MM.1S (cell line): ENCODE results near the gene CLMN.

Source experiments
- DNase-seq: peaks from one replicate; pipeline ENCODE4 v3.0.0-alpha.2; 2015
- H2AFZ ChIP-seq: fragments of 300-600 bp; sonication (generic); 2 replicates; pipeline ENCODE4 v1.6.0; 2016; ENCODE audit warnings: antibody characterized with exemption, low read length
- H3F3A ChIP-seq: fragments of 300-600 bp; sonication (generic); 2 replicates; pipeline ENCODE4 v1.6.1; 2016; ENCODE audit warnings: mild to moderate bottlenecking, antibody characterized with exemption, low read length, moderate library complexity, mixed read lengths; ENCODE audit not compliant: insufficient read depth
- H3K27ac ChIP-seq: fragments of 300-600 bp; sonication (generic); 2 replicates; pipeline ENCODE4 v1.5.1; 2016; ENCODE audit warnings: mild to moderate bottlenecking, low read length
- H3K27me3 ChIP-seq: fragments of 300-600 bp; sonication (generic); replicated peaks from 2 replicates; pipeline ENCODE4 v1.6.0; 2016; ENCODE audit warnings: low read length; ENCODE audit not compliant: insufficient read depth
- H3K36me3 ChIP-seq: fragments of 300-600 bp; sonication (generic); replicated peaks from 2 replicates; pipeline ENCODE4 v1.6.1; 2016; ENCODE audit warnings: mild to moderate bottlenecking, low read length, mixed read lengths; ENCODE audit not compliant: insufficient read depth
- H3K4me1 ChIP-seq: fragments of 300-600 bp; sonication (generic); 2 replicates; pipeline ENCODE4 v1.6.1; 2016; ENCODE audit warnings: low read length, mixed read lengths
- H3K4me2 ChIP-seq: fragments of 300-600 bp; sonication (generic); 2 replicates; pipeline ENCODE4 v1.6.0; 2016; ENCODE audit warnings: low read depth, low read length
- H3K4me3 ChIP-seq: fragments of 300-600 bp; sonication (generic); 2 replicates; pipeline ENCODE4 v1.5.1; 2016; ENCODE audit warnings: low read length, mixed read lengths
- H3K79me2 ChIP-seq: fragments of 300-600 bp; sonication (generic); 2 replicates; pipeline ENCODE4 v1.6.1; 2016; ENCODE audit warnings: mixed run types, low read length, mixed read lengths
- H3K9ac ChIP-seq: fragments of 300-600 bp; sonication (generic); 2 replicates; pipeline ENCODE4 v1.6.1; 2016; ENCODE audit warnings: low read length, mixed read lengths
- H3K9me2 ChIP-seq: fragments of 300-600 bp; sonication (generic); replicated peaks from 2 replicates; pipeline ENCODE4 v1.6.1; 2016; ENCODE audit warnings: mild to moderate bottlenecking, low read length, mixed read lengths; ENCODE audit not compliant: insufficient read depth
- H3K9me3 ChIP-seq: fragments of 300-600 bp; sonication (generic); replicated peaks from 2 replicates; pipeline ENCODE4 v1.6.1; 2016; ENCODE audit warnings: mild to moderate bottlenecking, low read length, mixed read lengths; ENCODE audit not compliant: insufficient read depth
- H4K20me1 ChIP-seq: fragments of 300-600 bp; sonication (generic); 2 replicates; pipeline ENCODE4 v1.6.1; 2016; ENCODE audit warnings: mild to moderate bottlenecking, low read length, moderate library complexity, mixed read lengths; ENCODE audit not compliant: insufficient read depth
- CTCF ChIP-seq: fragments of 300-600 bp; sonication (generic); IDR thresholded peaks from 2 replicates; pipeline ENCODE4 v1.5.1; 2016; ENCODE audit warnings: antibody characterized with exemption, low read length, mixed read lengths
- EZH2 ChIP-seq: fragments of 300-600 bp; sonication (generic); optimal IDR thresholded peaks from 2 replicates; pipeline ENCODE3; 2017; ENCODE audit warnings: low read depth, mild to moderate bottlenecking, antibody characterized with exemption, low read length, mixed read lengths
- EZH2phosphoT487 ChIP-seq: fragments of 300-600 bp; sonication (generic); IDR thresholded peaks from 2 replicates; pipeline ENCODE4 v1.6.1; 2018; ENCODE audit warnings: antibody characterized with exemption, low read length

CLMN gene

GRCh38 chr14:95267306-95267705 is 52.4 kb downstream of the CLMN start:
- H3K79me2 ChIP-seq = 0 out of 2 replicates have a peak, but pooled peaks cover 4% of the 10 kb centered on the region
- no peaks in the 10 kb centered on the region for H3K9me3 ChIP-seq
- peaks cover 4% of the 10 kb centered on the region; the same call in 1 of the 2 replicates for H3F3A ChIP-seq
- no peak overlapping the region for H2AFZ ChIP-seq
- H3K27ac ChIP-seq = no peak overlapping the region
- no peak overlapping the region for H3K4me3 ChIP-seq
- no peaks in the 10 kb centered on the region for H4K20me1 ChIP-seq
- no peak for DNase-seq
- peaks cover 15% of the 10 kb centered on the region; the same call in 1 of the 2 replicates for H3K4me1 ChIP-seq
- TF ChIP-seq EZH2phosphoT487 = no peak
- no peak for TF ChIP-seq EZH2
- TF ChIP-seq CTCF = no peak
- no peak overlapping the region for H3K4me2 ChIP-seq
- no peaks in the 10 kb centered on the region for H3K36me3 ChIP-seq
- no peaks in the 10 kb centered on the region for H3K27me3 ChIP-seq
- H3K9ac ChIP-seq = no peak overlapping the region
- no peaks in the 10 kb centered on the region for H3K9me2 ChIP-seq

GRCh38 chr14:95265106-95266094 is 54.3 kb downstream of the CLMN start:
- H3K4me3 ChIP-seq = peak overlapping the region; percentile 37
- H2AFZ ChIP-seq = no peak overlapping the region

GRCh38 chr14:95264271-95264973 is 55.3 kb downstream of the CLMN start:
- Histone ChIP-seq H3K27ac (no peak overlapping the region), H3K4me1 (peaks cover 12% of the 10 kb centered on the region; the same call in 1 of the 2 replicates)
- no peak for DNase-seq

More at GRCh38 chr14:95265106-95266094, 54.3 kb downstream of the CLMN start:
- no peak overlapping the region for H3K9ac ChIP-seq
- no peaks in the 10 kb centered on the region for H3K9me3 ChIP-seq
- H3K79me2 ChIP-seq = 0 out of 2 replicates have a peak, but pooled peaks cover 4% of the 10 kb centered on the region
- H3K4me1 ChIP-seq = peaks cover 14% of the 10 kb centered on the region; the same call in 1 of the 2 replicates
- H3K36me3 ChIP-seq = no peaks in the 10 kb centered on the region
- peak overlapping the region; percentile 54; the same call in 1 of the 2 replicates for H3K27ac ChIP-seq
- peaks cover 4% of the 10 kb centered on the region; the same call in 1 of the 2 replicates for H3F3A ChIP-seq
- no peaks in the 10 kb centered on the region for H3K9me2 ChIP-seq
- H3K27me3 ChIP-seq = no peaks in the 10 kb centered on the region
- H3K4me2 ChIP-seq = peak overlapping the region; percentile 79
- DNase-seq = peak; percentile 66
- TF ChIP-seq EZH2 = no peak
- no peak for TF ChIP-seq EZH2phosphoT487
- no peak for TF ChIP-seq CTCF
- no peaks in the 10 kb centered on the region for H4K20me1 ChIP-seq

More at GRCh38 chr14:95264271-95264973, 55.3 kb downstream of the CLMN start:
- Histone ChIP-seq H3K36me3 (no peaks in the 10 kb centered on the region), H3K9ac (no peak overlapping the region), H3F3A (peaks cover 4% of the 10 kb centered on the region; the same call in 1 of the 2 replicates), H3K79me2 (0 out of 2 replicates have a peak, but pooled peaks cover 4% of the 10 kb centered on the region), H2AFZ (no peak overlapping the region), H3K4me2 (peak overlapping the region; percentile 79; the same call in 1 of the 2 replicates), H3K4me3 (no peak overlapping the region), H3K9me3 (no peaks in the 10 kb centered on the region), H4K20me1 (no peaks in the 10 kb centered on the region), H3K27me3 (no peaks in the 10 kb centered on the region), H3K9me2 (no peaks in the 10 kb centered on the region)
- TF ChIP-seq CTCF = no peak
- no peak for TF ChIP-seq EZH2
- TF ChIP-seq EZH2phosphoT487 = no peak
